Stimulated activated CD8-positive, alpha-beta memory T cell treated with anti-CD3 and anti-CD28 coated beads, Interleukin-12 subunit alpha, Interleukin-12 subunit beta, amount 100 ng/mL, for 4 hours (primary cell): ENCODE measurements around the gene FGD2.

Experiments
- DNase-seq: peaks from one replicate; pipeline ENCODE4 v3.0.0-alpha.2; 2020; ENCODE audit warnings: low read depth

Gene FGD2

GRCh38 chr6:36997811-36998722 is 7.4 kb upstream of the FGD2 start:
- no peak for DNase-seq

- no peak for DNase-seq
These were observed 6.8 kb upstream of the FGD2 start for GRCh38 chr6:36998723-36999038.

- DNase-seq: no peak
These were observed 6.2 kb upstream of the FGD2 start for GRCh38 chr6:36999061-36999750.

GRCh38 chr6:36999751-37000125 is 5.7 kb upstream of the FGD2 start:
- DNase-seq: no peak

- no peak for DNase-seq
These were observed 1.1 kb upstream of the FGD2 start for GRCh38 chr6:37004044-37004980.

GRCh38 chr6:37005827-37006567 is 542 bp downstream of the FGD2 start:
- DNase-seq: no peak

- no peak for DNase-seq
These were observed 1.4 kb downstream of the FGD2 start for GRCh38 chr6:37006793-37007339.

- DNase-seq: no peak
These were observed 2.0 kb downstream of the FGD2 start for GRCh38 chr6:37007340-37008043.

GRCh38 chr6:37008484-37009465 is 3.3 kb downstream of the FGD2 start:
- DNase-seq: no peak

- DNase-seq: no peak
These were observed 5.0 kb downstream of the FGD2 start for GRCh38 chr6:37010402-37010892.

- no peak for DNase-seq
These were observed 6.4 kb downstream of the FGD2 start for GRCh38 chr6:37011656-37012378.

GRCh38 chr6:37013516-37014491 is 8.3 kb downstream of the FGD2 start:
- no peak for DNase-seq

GRCh38 chr6:37014667-37015066 is 9.2 kb downstream of the FGD2 start:
- no peak for DNase-seq

GRCh38 chr6:37015532-37015931 is 10.1 kb downstream of the FGD2 start:
- no peak for DNase-seq

GRCh38 chr6:37016995-37017394 is 11.5 kb downstream of the FGD2 start:
- DNase-seq: no peak

- DNase-seq: no peak
These were observed 12.2 kb downstream of the FGD2 start for GRCh38 chr6:37017606-37018197.
